Neuronal stem cell (in vitro differentiated cells): ENCODE data around the gene PLXDC2.

ENCODE experiments used
- DNase-seq: peaks from one replicate; pipeline ENCODE4 v3.0.0-alpha.2; 2013; ENCODE audit warnings: low spot score
- H2AFZ ChIP-seq: one replicate; pipeline ENCODE4 v1.6.1; 2013; ENCODE audit warnings: mild to moderate bottlenecking, low read length, inconsistent platforms
- H2AK5ac ChIP-seq: 2 replicates; pipeline ENCODE4 v1.6.1; 2013; ENCODE audit warnings: low read depth, mild to moderate bottlenecking, inconsistent platforms, low read length, moderate library complexity, mixed read lengths
- H2BK120ac ChIP-seq: 2 replicates; pipeline ENCODE4 v1.6.1; 2013; ENCODE audit warnings: low read depth, mild to moderate bottlenecking, inconsistent platforms, low read length, moderate library complexity, mixed read lengths
- H2BK12ac ChIP-seq: one replicate; pipeline ENCODE4 v1.6.1; 2013; ENCODE audit warnings: low read length, inconsistent platforms
- H2BK15ac ChIP-seq: 2 replicates; pipeline ENCODE4 v1.6.1; 2013; ENCODE audit warnings: mild to moderate bottlenecking, low read length, inconsistent platforms, mixed read lengths
- H2BK5ac ChIP-seq: one replicate; pipeline ENCODE4 v1.6.1; 2013; ENCODE audit warnings: inconsistent platforms, mild to moderate bottlenecking, low read length, moderate library complexity
- H3K14ac ChIP-seq: one replicate; pipeline ENCODE4 v1.6.1; 2013; ENCODE audit warnings: low read length, inconsistent platforms
- H3K18ac ChIP-seq: 2 replicates; pipeline ENCODE4 v1.6.1; 2013; ENCODE audit warnings: low read length, inconsistent platforms
- H3K23ac ChIP-seq: 2 replicates; pipeline ENCODE4 v1.6.1; 2013; ENCODE audit warnings: low read depth, mild to moderate bottlenecking, mixed read lengths, low read length, inconsistent platforms; ENCODE audit not compliant: poor library complexity
- H3K27ac ChIP-seq: replicated peaks from 3 replicates; pipeline ENCODE4 v1.5.1; 2013; ENCODE audit warnings: low read length, inconsistent platforms
- H3K27me3 ChIP-seq, 3 experiments: 2 replicates each; pipeline ENCODE4 v1.6.1; 2013; ENCODE audit warnings: low read length in 3 of 3, mild to moderate bottlenecking in 2 of 3, inconsistent platforms in 1 of 3, low read depth in 1 of 3, mixed read lengths in 1 of 3, moderate library complexity in 1 of 3; ENCODE audit not compliant: control insufficient read depth in 3 of 3, insufficient read depth in 3 of 3
- H3K36me3 ChIP-seq, 2 donors: replicated peaks in 1 of 2; 2 replicates each; pipeline ENCODE4 v1.6.1; 2013; ENCODE audit warnings: low read length in 2 of 2; ENCODE audit not compliant: control insufficient read depth in 2 of 2, insufficient read depth in 2 of 2
- H3K4ac ChIP-seq: 2 replicates; pipeline ENCODE4 v1.6.1; 2013; ENCODE audit warnings: inconsistent platforms, mild to moderate bottlenecking, low read length, moderate library complexity
- H3K4me1 ChIP-seq, 2 donors: 1 replicate in 1 of 2; 2 replicates in 1 of 2; pipeline ENCODE4 v1.6.1; 2013; ENCODE audit warnings: low read length in 2 of 2, low read depth in 1 of 2; ENCODE audit not compliant: control insufficient read depth in 2 of 2, insufficient read depth in 1 of 2
- H3K4me2 ChIP-seq: one replicate; pipeline ENCODE4 v1.6.1; 2013; ENCODE audit warnings: mild to moderate bottlenecking, low read length, inconsistent platforms; ENCODE audit not compliant: insufficient read depth, poor library complexity, severe bottlenecking
- H3K4me3 ChIP-seq, 2 donors: 2 replicates each; pipeline ENCODE4 v1.5.1; 2013; ENCODE audit warnings: low read length in 2 of 2, mild to moderate bottlenecking in 2 of 2, inconsistent platforms in 1 of 2, moderate library complexity in 1 of 2
- H3K79me1 ChIP-seq: one replicate; pipeline ENCODE4 v1.6.1; 2013; ENCODE audit warnings: low read depth, mild to moderate bottlenecking, inconsistent platforms, low read length, moderate library complexity
- H3K9ac ChIP-seq: one replicate; pipeline ENCODE4 v1.6.1; 2013; ENCODE audit warnings: mild to moderate bottlenecking, low read depth, low read length, inconsistent platforms; ENCODE audit not compliant: poor library complexity
- H3K9me3 ChIP-seq, 2 donors: replicated peaks in 1 of 2; 2 replicates each; pipeline versions ENCODE3 to v1.6.1; 2013; ENCODE audit warnings: low read length in 2 of 2, mild to moderate bottlenecking in 2 of 2, inconsistent platforms in 1 of 2, low read depth in 1 of 2, mixed read lengths in 1 of 2, moderate library complexity in 1 of 2; ENCODE audit not compliant: control insufficient read depth in 2 of 2, insufficient read depth in 1 of 2
- H4K8ac ChIP-seq: one replicate; pipeline ENCODE4 v1.6.1; 2013; ENCODE audit warnings: low read depth, mild to moderate bottlenecking, inconsistent platforms, low read length, moderate library complexity
- H4K91ac ChIP-seq: one replicate; pipeline ENCODE4 v1.6.1; 2013; ENCODE audit warnings: low read length, low read depth, mild to moderate bottlenecking, inconsistent platforms; ENCODE audit not compliant: poor library complexity
- WGBS, 2 donors: extraction: QIAGEN DNeasy Blood & Tissue Kit; methylation state at CpG; one replicate each; pipeline ENCODE4 v1.1.7; 2013; ENCODE audit warnings: missing lambda C conversion rate in 2 of 2, mixed read lengths in 1 of 2; ENCODE audit not compliant: insufficient read length in 2 of 2, insufficient replicate concordance in 1 of 2; ENCODE audit errors: extremely low coverage in 2 of 2; 5-methylcytosine and 5-hydroxymethylcytosine counted together

Gene PLXDC2

DNA sequence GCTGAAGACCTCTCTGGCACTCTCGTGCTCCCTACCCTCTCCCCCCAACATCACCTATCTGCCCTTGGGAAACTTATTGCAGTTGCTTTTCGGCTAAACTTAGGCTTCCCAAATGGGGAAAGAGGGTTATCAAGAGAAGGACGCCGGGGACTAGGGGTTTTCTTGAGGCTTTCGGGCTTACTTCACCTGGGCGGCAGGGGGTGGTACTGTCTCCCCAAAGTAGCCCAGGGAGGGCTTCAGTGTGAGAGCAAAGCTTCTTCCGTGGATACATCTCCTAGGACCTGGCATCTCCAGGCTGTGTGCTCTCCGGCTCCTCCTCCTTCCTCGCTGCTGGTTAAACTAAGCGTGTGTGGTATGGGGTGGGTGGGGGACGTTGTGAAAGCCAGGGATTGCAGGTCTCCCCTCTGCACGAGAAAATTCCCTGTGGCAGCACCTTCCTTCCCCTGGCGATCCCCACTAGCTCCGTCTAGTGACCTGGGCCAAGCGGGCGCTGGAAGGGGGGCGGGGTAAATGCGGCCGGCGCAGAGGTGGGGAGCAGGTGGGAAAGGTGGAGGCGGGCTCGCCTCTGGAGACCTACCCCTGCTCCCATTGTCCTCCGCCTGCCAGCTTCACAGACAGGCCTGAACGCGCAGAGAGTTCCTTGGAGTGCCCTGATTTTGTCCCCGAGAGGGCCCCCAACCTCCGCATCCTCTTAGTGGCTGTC lies 1.1 kb downstream of the PLXDC2 start:
- Histone ChIP-seq H4K91ac (no peak overlapping the region), H2AK5ac (no peak overlapping the region), H3K79me1 (peaks cover 5% of the 10 kb centered on the region), H2BK15ac (peak overlapping the region; percentile 45), H3K27ac (peak overlapping the region; percentile 96), H2BK120ac (no peak overlapping the region), H3K4me3 (peak overlapping the region; percentile 65 to 91), H3K36me3 (no peaks in the 10 kb centered on the region), H2BK5ac (peak overlapping the region; percentile 100), H3K9me3 (no peaks in the 10 kb centered on the region), H3K9ac (peak overlapping the region; percentile 93), H3K4me1 (peaks cover 0 to 2% of the 10 kb centered on the region in 2 donors), H3K27me3 (peaks cover 0 to 53% (median 0%) of the 10 kb centered on the region in 3 experiments), H3K4me2 (peak overlapping the region; percentile 75), H4K8ac (no peak overlapping the region), H3K4ac (no peak overlapping the region), H2BK12ac (no peak overlapping the region), H3K18ac (peak overlapping the region; percentile 96), H3K23ac (no peak overlapping the region), H3K14ac (peak overlapping the region; percentile 83), H2AFZ (peak overlapping the region; percentile 99)
- peak; percentile 39 for DNase-seq
- WGBS, 2 donors: no CpG with 5 or more reads among the region's 27 CpGs

- Histone ChIP-seq H2AFZ (no peak overlapping the region), H3K4me3 (no peak overlapping the region), H3K9me3 (no peaks in the 10 kb centered on the region), H4K91ac (no peak overlapping the region), H3K18ac (no peak overlapping the region), H3K79me1 (peaks cover 5% of the 10 kb centered on the region), H3K27ac (no peak overlapping the region), H3K9ac (no peak overlapping the region), H3K14ac (no peak overlapping the region), H2AK5ac (no peak overlapping the region), H2BK15ac (no peak overlapping the region), H3K4me2 (no peak overlapping the region), H3K36me3 (no peaks in the 10 kb centered on the region), H2BK120ac (no peak overlapping the region), H3K4me1 (peaks cover 0 to 2% of the 10 kb centered on the region in 2 donors), H2BK12ac (no peak overlapping the region), H3K4ac (no peak overlapping the region), H4K8ac (no peak overlapping the region), H3K27me3 (peaks cover 0 to 43% (median 0%) of the 10 kb centered on the region in 3 experiments), H2BK5ac (no peak overlapping the region), H3K23ac (no peak overlapping the region)
- DNase-seq: no peak
- WGBS, 2 donors: no CpG with 5 or more reads among the region's 1 CpG
These were observed 2.6 kb downstream of the PLXDC2 start for GRCh38 chr10:19818876-19819275.

DNA sequence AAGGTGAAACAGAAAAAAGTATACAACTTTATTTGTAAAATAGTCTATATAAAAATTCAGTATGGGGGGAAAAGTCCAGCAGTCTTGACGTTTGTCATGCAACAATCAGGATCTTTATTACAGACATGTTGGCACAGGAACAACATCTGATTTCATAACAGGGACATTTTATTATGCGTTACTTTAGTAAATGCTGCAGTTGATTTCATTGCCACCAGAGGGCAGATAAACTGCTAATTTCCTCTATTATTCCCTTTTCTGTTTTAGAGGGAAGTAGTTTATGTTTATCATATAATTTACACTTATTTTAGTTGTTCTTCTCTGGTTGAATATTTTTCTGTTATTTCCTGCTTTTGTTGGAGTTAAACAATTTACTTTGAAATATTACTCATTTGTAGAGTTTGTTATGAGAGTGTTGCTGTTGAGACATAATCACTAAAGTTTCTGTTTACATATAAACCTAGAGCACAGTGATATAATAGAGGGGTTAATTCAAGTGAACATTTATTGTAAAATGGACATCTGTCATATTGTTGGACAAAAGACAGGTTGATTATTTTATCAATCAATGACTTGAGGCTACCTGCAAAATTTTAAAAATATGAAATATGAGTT lies 3.3 kb downstream of the PLXDC2 start:
- Histone ChIP-seq H2BK5ac (no peak overlapping the region), H3K4ac (no peak overlapping the region), H3K27ac (no peak overlapping the region), H4K8ac (no peak overlapping the region), H3K4me1 (peaks cover 0 to 2% of the 10 kb centered on the region in 2 donors), H4K91ac (no peak overlapping the region), H2BK12ac (no peak overlapping the region), H3K79me1 (peaks cover 5% of the 10 kb centered on the region), H3K27me3 (peaks cover 0 to 37% (median 0%) of the 10 kb centered on the region in 3 experiments), H3K18ac (no peak overlapping the region), H3K9ac (no peak overlapping the region), H3K36me3 (no peaks in the 10 kb centered on the region), H2AFZ (no peak overlapping the region), H3K4me3 (no peak overlapping the region), H3K14ac (no peak overlapping the region), H2BK120ac (no peak overlapping the region), H2BK15ac (no peak overlapping the region), H3K23ac (no peak overlapping the region), H3K9me3 (no peaks in the 10 kb centered on the region), H3K4me2 (no peak overlapping the region), H2AK5ac (no peak overlapping the region)
- DNase-seq: peak; percentile 31
- no CpG with 5 or more reads among the region's 2 CpGs for WGBS, 2 donors
